PC-3 (cell line): ENCODE measurements around the gene MBD6.

Experiments
- EZH2 ChIP-seq: fragments of 300-600 bp; sonication (generic); IDR thresholded peaks from one replicate; pipeline ENCODE4 v1.6.1; 2017; ENCODE audit warnings: antibody characterized with exemption, mild to moderate bottlenecking, low read length; ENCODE audit not compliant: unreplicated experiment
- EZH2phosphoT487 ChIP-seq: fragments of 300-600 bp; sonication (generic); IDR thresholded peaks from 2 replicates; pipeline ENCODE4 v1.6.1; 2018; ENCODE audit warnings: mild to moderate bottlenecking, antibody characterized with exemption, low read length, borderline replicate concordance
- TF ChIP-seq, protein P1 (sequence below): fragments of 300-600 bp; sonication (generic); conservative IDR thresholded peaks from 2 replicates; pipeline ENCODE4 v1.5.1; 2017; ENCODE audit warnings: antibody characterized with exemption, low read depth, mild to moderate bottlenecking, low read length

DNA sequence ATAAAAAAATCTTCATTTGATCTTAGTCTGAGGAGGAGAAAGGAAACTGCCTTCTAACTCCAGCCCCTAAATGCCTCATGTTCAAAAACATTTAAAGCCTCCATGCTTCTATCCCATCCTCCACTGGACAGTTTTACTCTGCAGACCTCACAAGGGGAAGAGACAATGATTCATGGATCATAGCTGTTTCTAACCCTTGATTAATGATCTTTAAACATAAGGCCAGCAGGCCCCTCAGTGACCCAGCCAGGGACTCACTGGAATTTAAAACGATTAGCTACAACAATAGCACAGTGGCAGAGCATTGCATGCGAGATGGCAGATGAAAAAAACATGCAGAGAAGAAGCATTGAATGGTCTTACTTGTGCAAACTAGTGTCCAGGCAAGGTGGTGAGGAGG is 18.4 kb downstream of the MBD6 start:
- TF ChIP-seq, protein P1, sequence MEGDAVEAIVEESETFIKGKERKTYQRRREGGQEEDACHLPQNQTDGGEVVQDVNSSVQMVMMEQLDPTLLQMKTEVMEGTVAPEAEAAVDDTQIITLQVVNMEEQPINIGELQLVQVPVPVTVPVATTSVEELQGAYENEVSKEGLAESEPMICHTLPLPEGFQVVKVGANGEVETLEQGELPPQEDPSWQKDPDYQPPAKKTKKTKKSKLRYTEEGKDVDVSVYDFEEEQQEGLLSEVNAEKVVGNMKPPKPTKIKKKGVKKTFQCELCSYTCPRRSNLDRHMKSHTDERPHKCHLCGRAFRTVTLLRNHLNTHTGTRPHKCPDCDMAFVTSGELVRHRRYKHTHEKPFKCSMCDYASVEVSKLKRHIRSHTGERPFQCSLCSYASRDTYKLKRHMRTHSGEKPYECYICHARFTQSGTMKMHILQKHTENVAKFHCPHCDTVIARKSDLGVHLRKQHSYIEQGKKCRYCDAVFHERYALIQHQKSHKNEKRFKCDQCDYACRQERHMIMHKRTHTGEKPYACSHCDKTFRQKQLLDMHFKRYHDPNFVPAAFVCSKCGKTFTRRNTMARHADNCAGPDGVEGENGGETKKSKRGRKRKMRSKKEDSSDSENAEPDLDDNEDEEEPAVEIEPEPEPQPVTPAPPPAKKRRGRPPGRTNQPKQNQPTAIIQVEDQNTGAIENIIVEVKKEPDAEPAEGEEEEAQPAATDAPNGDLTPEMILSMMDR, result no peak
- TF ChIP-seq EZH2phosphoT487, result no peak
- no peak for TF ChIP-seq EZH2
